ENCODE results near the gene BRD9.

DNA sequence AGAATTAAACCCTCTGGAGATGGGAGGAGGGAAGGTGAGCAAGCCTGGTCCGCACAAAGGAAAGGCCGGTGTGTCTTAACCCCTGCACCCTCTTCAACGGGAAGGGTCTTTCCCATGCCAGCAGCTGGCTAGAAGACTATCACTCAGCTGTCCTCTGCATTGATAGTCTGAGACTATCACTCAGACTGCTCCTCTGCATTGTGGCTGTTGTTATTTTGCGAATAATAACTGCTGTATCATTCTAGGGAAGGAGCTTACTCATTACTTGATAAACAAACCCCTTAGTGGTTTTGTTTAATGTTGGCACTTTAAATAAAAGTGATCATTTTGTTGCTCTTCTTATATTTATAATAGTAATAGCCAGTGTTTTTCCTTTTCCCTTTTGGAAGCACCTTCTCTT is 8.2 kb upstream of the BRD9 start:
- TF ChIP-seq, protein P1, sequence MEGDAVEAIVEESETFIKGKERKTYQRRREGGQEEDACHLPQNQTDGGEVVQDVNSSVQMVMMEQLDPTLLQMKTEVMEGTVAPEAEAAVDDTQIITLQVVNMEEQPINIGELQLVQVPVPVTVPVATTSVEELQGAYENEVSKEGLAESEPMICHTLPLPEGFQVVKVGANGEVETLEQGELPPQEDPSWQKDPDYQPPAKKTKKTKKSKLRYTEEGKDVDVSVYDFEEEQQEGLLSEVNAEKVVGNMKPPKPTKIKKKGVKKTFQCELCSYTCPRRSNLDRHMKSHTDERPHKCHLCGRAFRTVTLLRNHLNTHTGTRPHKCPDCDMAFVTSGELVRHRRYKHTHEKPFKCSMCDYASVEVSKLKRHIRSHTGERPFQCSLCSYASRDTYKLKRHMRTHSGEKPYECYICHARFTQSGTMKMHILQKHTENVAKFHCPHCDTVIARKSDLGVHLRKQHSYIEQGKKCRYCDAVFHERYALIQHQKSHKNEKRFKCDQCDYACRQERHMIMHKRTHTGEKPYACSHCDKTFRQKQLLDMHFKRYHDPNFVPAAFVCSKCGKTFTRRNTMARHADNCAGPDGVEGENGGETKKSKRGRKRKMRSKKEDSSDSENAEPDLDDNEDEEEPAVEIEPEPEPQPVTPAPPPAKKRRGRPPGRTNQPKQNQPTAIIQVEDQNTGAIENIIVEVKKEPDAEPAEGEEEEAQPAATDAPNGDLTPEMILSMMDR (conservative IDR thresholded peaks at IDR 0.05; ENCODE audit: low read depth, low read length) = no peak
- TF ChIP-seq RCOR1 (IDR thresholded peaks at IDR 0.05; ENCODE audit: insufficient replicate concordance, low read length) = no peak
- TF ChIP-seq RFX5 (IDR thresholded peaks at IDR 0.05; ENCODE audit: low read depth, low read length) = no peak
- no peak for TF ChIP-seq MAZ (IDR thresholded peaks at IDR 0.05; ENCODE audit: borderline replicate concordance, low read depth, low read length)

Measured in IMR-90 (cell line).